SK-N-SH (cell line): ENCODE measurements around the gene C9orf78. TPM values are rescaled to one million over a fixed set of nuclear protein-coding genes. Genes with fewer than 3 reads are reported as not detected.

ENCODE experiments used
- CTCF ChIA-PET: fragments of 300-600, 350-600 bp; formaldehyde crosslinking; extraction: SDS; loops from one replicate; lab custom pipeline; 2021; lab: Yijun Ruan, JAX
- POLR2A ChIA-PET: fragments of 350-600 bp; sonication (Branson Sonifier 250); formaldehyde crosslinking; extraction: SDS; loops from one replicate; lab custom pipeline; 2020; ENCODE audit warnings: antibody characterized with exemption, inconsistent platforms; lab: Yijun Ruan, JAX
- DNase-seq: peaks from one replicate; pipeline ENCODE4 v3.0.0; 2012
- H2AFZ ChIP-seq: fragments of 200-600 bp; sonication (generic); 2 replicates; pipeline ENCODE4 v1.8.1; 2016; ENCODE audit warnings: antibody characterized with exemption, mild to moderate bottlenecking, low read depth
- H3F3A ChIP-seq: fragments of 200-600 bp; sonication (generic); replicated peaks from 2 replicates; pipeline ENCODE3; 2016; ENCODE audit warnings: antibody characterized with exemption, mild to moderate bottlenecking; ENCODE audit not compliant: insufficient read depth
- H3K27ac ChIP-seq, 2 experiments: fragments of 200-500 bp in 1 of 2; fragments of 200-600 bp in 1 of 2; sonication (Bioruptor generic) in 1 of 2; sonication (generic), shearing (Covaris generic) in 1 of 2; 2 replicates each; pipeline versions ENCODE4 v1.5.1 to v1.6.1; 2014 to 2016; ENCODE audit warnings: low read depth in 2 of 2, inconsistent platforms in 1 of 2, low read length in 1 of 2, mild to moderate bottlenecking in 1 of 2, mixed read lengths in 1 of 2
- H3K27me3 ChIP-seq: fragments of 200-600 bp; sonication (generic), shearing (Covaris generic); 2 replicates; pipeline ENCODE4 v1.6.1; 2016; ENCODE audit warnings: mixed run types; ENCODE audit not compliant: insufficient read depth
- H3K36me3 ChIP-seq, 2 experiments: fragments of 200-500 bp in 1 of 2; fragments of 200-600 bp in 1 of 2; sonication (Bioruptor generic) in 1 of 2; sonication (generic) in 1 of 2; replicated peaks in 1 of 2; 2 replicates each; pipeline versions ENCODE3 to v1.5.1; 2014 to 2016; ENCODE audit warnings: low read length in 1 of 2, mild to moderate bottlenecking in 1 of 2; ENCODE audit not compliant: insufficient read depth in 2 of 2, control insufficient read depth in 1 of 2
- H3K4me1 ChIP-seq, 2 experiments: fragments of 200-500 bp in 1 of 2; fragments of 200-600 bp in 1 of 2; sonication (Bioruptor generic) in 1 of 2; sonication (generic), shearing (Covaris generic) in 1 of 2; 2 replicates each; pipeline versions ENCODE4 v1.5.1 to v1.6.1; 2014 to 2016; ENCODE audit warnings: low read depth in 1 of 2, low read length in 1 of 2, mixed run types in 1 of 2; ENCODE audit not compliant: insufficient read depth in 2 of 2, control insufficient read depth in 1 of 2
- H3K4me2 ChIP-seq: fragments of 200-600 bp; sonication (generic), shearing (Covaris generic); 2 replicates; pipeline ENCODE4 v1.6.1; 2017; ENCODE audit warnings: mixed run types
- H3K4me3 ChIP-seq, 2 experiments: fragments of 200-500 bp in 1 of 2; fragments of 200-600 bp in 1 of 2; sonication (Bioruptor generic) in 1 of 2; sonication (generic), shearing (Covaris generic) in 1 of 2; 2 replicates each; pipeline versions ENCODE4 v1.5.1 to v1.8.1; 2014 to 2016; ENCODE audit warnings: low read depth in 2 of 2, inconsistent platforms in 1 of 2, low read length in 1 of 2, mild to moderate bottlenecking in 1 of 2, mixed read lengths in 1 of 2, moderate library complexity in 1 of 2
- H3K79me2 ChIP-seq: fragments of 200-600 bp; sonication (generic); 2 replicates; pipeline ENCODE4 v1.8.1; 2017; ENCODE audit warnings: mild to moderate bottlenecking; ENCODE audit not compliant: insufficient read depth
- H3K9ac ChIP-seq: fragments of 200-600 bp; sonication (generic); 2 replicates; pipeline ENCODE4 v1.6.1; 2017; ENCODE audit warnings: mixed run types
- H3K9me2 ChIP-seq: fragments of 200-600 bp; sonication (generic); 2 replicates; pipeline ENCODE4 v1.6.1; 2017; ENCODE audit warnings: mixed run types
- H3K9me3 ChIP-seq: fragments of 200-600 bp; sonication (generic); 2 replicates; pipeline ENCODE4 v1.6.1; 2017; ENCODE audit warnings: mixed run types, mild to moderate bottlenecking, moderate library complexity
- H4K20me1 ChIP-seq: fragments of 200-600 bp; sonication (generic); 2 replicates; pipeline ENCODE4 v1.6.1; 2017; ENCODE audit warnings: mild to moderate bottlenecking, mixed run types; ENCODE audit not compliant: insufficient read depth
- CHD2 ChIP-seq: fragments of 150-350 bp; IDR thresholded peaks from 2 replicates; pipeline ENCODE4 v1.6.1; 2018; ENCODE audit warnings: low read length; ENCODE audit not compliant: partially characterized antibody
- FOXJ3 ChIP-seq: sonication (generic); formaldehyde crosslinking; IDR thresholded peaks from 2 replicates; pipeline ENCODE4 v1.5.1; 2020; ENCODE audit warnings: mild to moderate bottlenecking, missing genetic modification reagents
- FOXM1 ChIP-seq: IDR thresholded peaks from 2 replicates; pipeline ENCODE4 v1.4.0; 2012; ENCODE audit warnings: low read depth, mild to moderate bottlenecking
- GABPA ChIP-seq: IDR thresholded peaks from 2 replicates; pipeline ENCODE4 v1.4.0; 2012; ENCODE audit warnings: low read depth, mild to moderate bottlenecking
- MAX ChIP-seq: IDR thresholded peaks from 2 replicates; pipeline ENCODE4 v1.4.0; 2012; ENCODE audit warnings: low read depth
- MEF2A ChIP-seq: IDR thresholded peaks from 2 replicates; pipeline ENCODE4 v1.4.0; 2012; ENCODE audit warnings: low read depth, borderline replicate concordance
- MXI1 ChIP-seq: IDR thresholded peaks from 2 replicates; pipeline ENCODE4 v1.6.1; 2012; ENCODE audit warnings: mild to moderate bottlenecking, low read depth, low read length, improper control_type of control experiment
- NRF1 ChIP-seq: IDR thresholded peaks from 2 replicates; pipeline ENCODE4 v1.6.1; 2012; ENCODE audit warnings: low read depth, mild to moderate bottlenecking, low read length
- POLR2AphosphoS5 ChIP-seq: IDR thresholded peaks from 2 replicates; pipeline ENCODE4 v1.6.1; 2012; ENCODE audit warnings: low read depth, low read length
- RCOR1 ChIP-seq: fragments of 150-350 bp; IDR thresholded peaks from 2 replicates; pipeline ENCODE4 v1.6.1; 2017; ENCODE audit warnings: antibody characterized with exemption, low read length
- REST ChIP-seq: IDR thresholded peaks from 2 replicates; pipeline ENCODE4 v1.6.1; 2012; ENCODE audit warnings: mild to moderate bottlenecking, low read depth, low read length, moderate library complexity
- RFX5 ChIP-seq: IDR thresholded peaks from 2 replicates; pipeline ENCODE4 v1.6.1; 2012; ENCODE audit warnings: mild to moderate bottlenecking, improper control_type of control experiment, low read length
- SIN3A ChIP-seq: IDR thresholded peaks from 2 replicates; pipeline ENCODE4 v1.6.1; 2012; ENCODE audit warnings: low read depth, mild to moderate bottlenecking, low read length, moderate library complexity, borderline replicate concordance
- USF1 ChIP-seq: IDR thresholded peaks from 2 replicates; pipeline ENCODE4 v1.4.0; 2012; ENCODE audit warnings: low read depth, borderline replicate concordance
- WGBS: methylation state at CpG from one replicate; pipeline ENCODE4 v1.1.6; 2017; ENCODE audit warnings: low lambda C conversion rate; 5-methylcytosine and 5-hydroxymethylcytosine counted together
- polyA plus RNA-seq, 3 experiments: library from polyadenylated mRNA; depleted of rRNA; stranded (reverse); fragments of >200 nt; gene quantifications; 2 replicates each; pipeline ENCODE4 v1.2.3, GENCODE V29; 2012
- TF ChIP-seq, protein P1 (sequence below): IDR thresholded peaks from 2 replicates; pipeline ENCODE4 v1.4.0; 2012; ENCODE audit warnings: low read depth, borderline replicate concordance
- TF ChIP-seq, protein P2 (sequence below): fragments of 150-350 bp; IDR thresholded peaks from 2 replicates; pipeline ENCODE4 v1.6.1; 2016; ENCODE audit warnings: mild to moderate bottlenecking, low read depth, low read length
- TF ChIP-seq, protein P3 (sequence below): fragments of 200-600 bp; sonication (generic); IDR thresholded peaks from 2 replicates; pipeline ENCODE4 v1.6.1; 2017; ENCODE audit warnings: antibody characterized with exemption, mild to moderate bottlenecking, moderate library complexity

The C9orf78 gene
- polyA plus RNA-seq, 1 of the 3 experiments (the other 2 are of a cell fraction): 59.2 TPM

DNA sequence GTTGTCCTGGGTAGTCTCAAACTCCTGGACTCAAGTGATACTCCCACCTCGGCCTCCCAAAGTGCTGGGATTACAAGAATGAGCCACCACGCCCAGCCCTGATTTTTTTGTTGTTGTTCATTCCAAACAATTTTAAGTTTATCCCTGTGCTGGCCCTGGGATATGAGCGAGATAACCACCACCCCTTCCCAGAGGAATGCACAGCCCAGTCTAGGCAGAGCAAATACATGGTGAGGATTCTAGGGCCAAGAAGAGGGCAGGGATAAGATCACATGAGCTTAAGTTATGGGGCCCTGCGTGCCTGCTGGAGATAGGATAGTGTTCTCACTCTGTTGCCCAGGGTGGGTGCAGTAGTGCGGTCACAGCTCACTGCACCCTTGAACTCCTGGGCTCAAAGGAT, 53.1 kb downstream of the C9orf78 start:
- DNase-seq: no peak
- no peak overlapping the region for H3K9ac ChIP-seq
- ChIA-PET CTCF (interaction anchor here (0.6 to 19.6 kb wide), 11 partner anchors 8 to 140 kb away, joined by 3 to 356 read pairs (median 7); partner anchors contain the start of gene ASB6), POLR2A (interaction anchor here (1.4 kb wide), 1 partner anchor 44 kb away, joined by 4 read pairs; no protein-coding TSS in a partner anchor)
- TF ChIP-seq, protein P1, sequence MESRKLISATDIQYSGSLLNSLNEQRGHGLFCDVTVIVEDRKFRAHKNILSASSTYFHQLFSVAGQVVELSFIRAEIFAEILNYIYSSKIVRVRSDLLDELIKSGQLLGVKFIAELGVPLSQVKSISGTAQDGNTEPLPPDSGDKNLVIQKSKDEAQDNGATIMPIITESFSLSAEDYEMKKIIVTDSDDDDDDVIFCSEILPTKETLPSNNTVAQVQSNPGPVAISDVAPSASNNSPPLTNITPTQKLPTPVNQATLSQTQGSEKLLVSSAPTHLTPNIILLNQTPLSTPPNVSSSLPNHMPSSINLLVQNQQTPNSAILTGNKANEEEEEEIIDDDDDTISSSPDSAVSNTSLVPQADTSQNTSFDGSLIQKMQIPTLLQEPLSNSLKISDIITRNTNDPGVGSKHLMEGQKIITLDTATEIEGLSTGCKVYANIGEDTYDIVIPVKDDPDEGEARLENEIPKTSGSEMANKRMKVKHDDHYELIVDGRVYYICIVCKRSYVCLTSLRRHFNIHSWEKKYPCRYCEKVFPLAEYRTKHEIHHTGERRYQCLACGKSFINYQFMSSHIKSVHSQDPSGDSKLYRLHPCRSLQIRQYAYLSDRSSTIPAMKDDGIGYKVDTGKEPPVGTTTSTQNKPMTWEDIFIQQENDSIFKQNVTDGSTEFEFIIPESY: no peak
- TF ChIP-seq FOXJ3 (CRISPR knock-in tag) (no peak), NRF1 (no peak), REST (no peak), MEF2A (no peak), SIN3A (no peak), FOXM1 (no peak), RCOR1 (no peak), CHD2 (no peak), MAX (no peak), GABPA (no peak), USF1 (no peak), POLR2AphosphoS5 (no peak), RFX5 (no peak), MXI1 (no peak)
- TF ChIP-seq, protein P2, sequence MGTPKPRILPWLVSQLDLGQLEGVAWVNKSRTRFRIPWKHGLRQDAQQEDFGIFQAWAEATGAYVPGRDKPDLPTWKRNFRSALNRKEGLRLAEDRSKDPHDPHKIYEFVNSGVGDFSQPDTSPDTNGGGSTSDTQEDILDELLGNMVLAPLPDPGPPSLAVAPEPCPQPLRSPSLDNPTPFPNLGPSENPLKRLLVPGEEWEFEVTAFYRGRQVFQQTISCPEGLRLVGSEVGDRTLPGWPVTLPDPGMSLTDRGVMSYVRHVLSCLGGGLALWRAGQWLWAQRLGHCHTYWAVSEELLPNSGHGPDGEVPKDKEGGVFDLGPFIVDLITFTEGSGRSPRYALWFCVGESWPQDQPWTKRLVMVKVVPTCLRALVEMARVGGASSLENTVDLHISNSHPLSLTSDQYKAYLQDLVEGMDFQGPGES: no peak
- TF ChIP-seq, protein P3, sequence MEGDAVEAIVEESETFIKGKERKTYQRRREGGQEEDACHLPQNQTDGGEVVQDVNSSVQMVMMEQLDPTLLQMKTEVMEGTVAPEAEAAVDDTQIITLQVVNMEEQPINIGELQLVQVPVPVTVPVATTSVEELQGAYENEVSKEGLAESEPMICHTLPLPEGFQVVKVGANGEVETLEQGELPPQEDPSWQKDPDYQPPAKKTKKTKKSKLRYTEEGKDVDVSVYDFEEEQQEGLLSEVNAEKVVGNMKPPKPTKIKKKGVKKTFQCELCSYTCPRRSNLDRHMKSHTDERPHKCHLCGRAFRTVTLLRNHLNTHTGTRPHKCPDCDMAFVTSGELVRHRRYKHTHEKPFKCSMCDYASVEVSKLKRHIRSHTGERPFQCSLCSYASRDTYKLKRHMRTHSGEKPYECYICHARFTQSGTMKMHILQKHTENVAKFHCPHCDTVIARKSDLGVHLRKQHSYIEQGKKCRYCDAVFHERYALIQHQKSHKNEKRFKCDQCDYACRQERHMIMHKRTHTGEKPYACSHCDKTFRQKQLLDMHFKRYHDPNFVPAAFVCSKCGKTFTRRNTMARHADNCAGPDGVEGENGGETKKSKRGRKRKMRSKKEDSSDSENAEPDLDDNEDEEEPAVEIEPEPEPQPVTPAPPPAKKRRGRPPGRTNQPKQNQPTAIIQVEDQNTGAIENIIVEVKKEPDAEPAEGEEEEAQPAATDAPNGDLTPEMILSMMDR: no peak
- no peaks in the 10 kb centered on the region for H4K20me1 ChIP-seq
- 78% methylated on average over 5 of the region's 5 CpGs for WGBS
- H3K27ac ChIP-seq: no peak overlapping the region
- no peaks in the 10 kb centered on the region for H3K36me3 ChIP-seq
- no peaks in the 10 kb centered on the region for H3F3A ChIP-seq
- H3K4me1 ChIP-seq: 0 out of 4 replicates have a peak, but pooled peaks cover 0 to 6% of the 10 kb centered on the region in 2 experiments
- no peaks in the 10 kb centered on the region for H3K79me2 ChIP-seq
- no peaks in the 10 kb centered on the region for H3K9me3 ChIP-seq
- H3K4me3 ChIP-seq: no peak overlapping the region
- no peaks in the 10 kb centered on the region for H3K27me3 ChIP-seq
- no peak overlapping the region for H3K4me2 ChIP-seq
- no peak overlapping the region for H2AFZ ChIP-seq
- H3K9me2 ChIP-seq: no peaks in the 10 kb centered on the region
